ENCODE data around the gene SURF4. TPM values are rescaled to one million over a fixed set of nuclear protein-coding genes. Genes with fewer than 3 reads are reported as not detected.

Gene SURF4
- total RNA-seq, 4 donors from 2014 or later, result 104 to 140 (median 117) TPM

DNA sequence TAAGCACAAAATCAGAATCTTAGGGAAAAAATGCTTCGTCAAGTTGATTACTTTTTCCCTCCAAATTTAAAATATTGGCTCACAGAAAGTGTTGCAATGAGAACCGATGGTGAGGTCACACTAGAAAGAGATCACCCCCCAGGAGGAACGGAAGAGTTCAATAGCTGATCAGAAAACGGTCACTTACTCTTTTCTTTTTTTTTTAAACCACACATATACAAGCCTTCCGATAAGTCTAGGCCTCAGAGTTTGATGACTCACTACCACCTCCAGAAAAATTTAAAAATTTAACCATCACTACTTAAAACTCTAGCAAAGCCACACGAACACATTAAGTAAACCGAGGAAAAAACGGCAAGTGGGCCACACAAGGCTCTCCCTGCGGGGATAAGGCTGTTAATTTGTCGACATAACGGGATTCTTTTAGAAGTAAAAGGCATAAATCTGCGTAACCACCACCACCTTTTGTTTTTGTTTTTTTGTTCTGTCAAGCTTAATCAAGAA, 1.2 kb downstream of the SURF4 start:
- H3K36me3 ChIP-seq, result peaks cover 0 to 30% (median 0%) of the 10 kb centered on the region in 3 donors
- no peaks in the 10 kb centered on the region for H3K27me3 ChIP-seq
- no peak for TF ChIP-seq POLR2A (IDR thresholded peaks at IDR 0.05)
- intact Hi-C loops (cut with DNase I), result no loop called here
- H3K27ac ChIP-seq, result peak overlapping the region; percentile 92 to 99 (median 96)
- WGBS, 2 donors, result 5 to 10% methylated on average over 12 of the region's 12 CpGs
- no peaks in the 10 kb centered on the region for H3K9me3 ChIP-seq
- H3K4me3 ChIP-seq, result peak overlapping the region; percentile 87 to 100 (median 94)
- H3K4me1 ChIP-seq, result peaks cover 34 to 92% (median 53%) of the 10 kb centered on the region in 3 donors
- DNase-seq, result no peak

DNA sequence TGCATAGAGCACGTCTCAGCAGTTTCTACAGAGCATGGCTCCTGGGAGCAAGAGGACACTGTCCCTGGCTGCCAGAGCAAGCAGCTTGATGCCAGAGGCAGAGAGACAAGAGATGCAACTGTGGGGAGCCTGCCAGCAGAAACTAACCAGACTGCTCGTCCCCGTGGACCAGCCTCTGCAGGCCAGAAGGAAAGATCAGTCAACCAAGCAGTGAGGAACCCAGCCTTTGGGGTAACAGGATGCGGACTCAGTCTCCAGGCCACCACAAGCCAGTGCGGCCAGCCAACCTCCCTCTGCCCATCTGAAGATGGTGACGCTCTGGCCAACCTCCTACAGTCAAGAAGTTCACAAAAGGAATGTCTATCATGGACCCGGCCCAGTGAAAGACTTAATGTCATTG, 3.7 kb downstream of the SURF4 start:
- H3K36me3 ChIP-seq, result peaks cover 3 to 40% (median 4%) of the 10 kb centered on the region in 3 donors
- H3K4me1 ChIP-seq, result peaks cover 46 to 92% (median 72%) of the 10 kb centered on the region in 3 donors
- peak overlapping the region; percentile 8 to 63 (median 44) for H3K27ac ChIP-seq
- WGBS, 2 donors, result 47 to 59% methylated on average over 3 to 6 of the region's 7 CpGs
- H3K27me3 ChIP-seq, result no peaks in the 10 kb centered on the region
- intact Hi-C loops (cut with DNase I), result no loop called here
- peak overlapping the region in 1 of 4 donors; percentile 12 for H3K4me3 ChIP-seq
- no peaks in the 10 kb centered on the region for H3K9me3 ChIP-seq
- no peak for DNase-seq
- TF ChIP-seq, protein P1, sequence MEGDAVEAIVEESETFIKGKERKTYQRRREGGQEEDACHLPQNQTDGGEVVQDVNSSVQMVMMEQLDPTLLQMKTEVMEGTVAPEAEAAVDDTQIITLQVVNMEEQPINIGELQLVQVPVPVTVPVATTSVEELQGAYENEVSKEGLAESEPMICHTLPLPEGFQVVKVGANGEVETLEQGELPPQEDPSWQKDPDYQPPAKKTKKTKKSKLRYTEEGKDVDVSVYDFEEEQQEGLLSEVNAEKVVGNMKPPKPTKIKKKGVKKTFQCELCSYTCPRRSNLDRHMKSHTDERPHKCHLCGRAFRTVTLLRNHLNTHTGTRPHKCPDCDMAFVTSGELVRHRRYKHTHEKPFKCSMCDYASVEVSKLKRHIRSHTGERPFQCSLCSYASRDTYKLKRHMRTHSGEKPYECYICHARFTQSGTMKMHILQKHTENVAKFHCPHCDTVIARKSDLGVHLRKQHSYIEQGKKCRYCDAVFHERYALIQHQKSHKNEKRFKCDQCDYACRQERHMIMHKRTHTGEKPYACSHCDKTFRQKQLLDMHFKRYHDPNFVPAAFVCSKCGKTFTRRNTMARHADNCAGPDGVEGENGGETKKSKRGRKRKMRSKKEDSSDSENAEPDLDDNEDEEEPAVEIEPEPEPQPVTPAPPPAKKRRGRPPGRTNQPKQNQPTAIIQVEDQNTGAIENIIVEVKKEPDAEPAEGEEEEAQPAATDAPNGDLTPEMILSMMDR (IDR thresholded peaks at IDR 0.05), result no peak
- TF ChIP-seq POLR2A (IDR thresholded peaks at IDR 0.05), result no peak

DNA sequence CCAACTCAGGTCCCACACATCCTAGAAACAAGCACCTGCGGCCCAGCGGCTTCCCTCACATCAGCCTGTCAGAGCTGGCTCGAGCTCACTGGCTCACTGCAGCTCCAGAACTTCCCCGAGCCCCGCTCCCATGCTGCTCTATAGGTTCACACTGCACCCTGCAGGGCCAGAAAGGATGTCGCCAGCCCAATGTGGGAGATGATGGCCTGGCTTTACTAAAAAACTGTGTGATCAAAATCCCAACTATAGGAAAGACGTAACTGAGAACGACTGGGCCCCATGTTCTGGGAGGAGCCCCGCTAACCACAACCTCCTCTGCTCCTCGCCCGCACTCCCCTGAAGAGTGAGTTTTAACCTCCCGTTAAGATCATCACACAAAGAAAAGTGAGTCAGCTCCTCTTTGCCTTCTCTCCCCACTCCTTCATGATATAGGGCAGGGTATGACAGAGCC, 4.6 kb downstream of the SURF4 start:
- 35 to 44% methylated on average over 12 of the region's 12 CpGs for WGBS, 2 donors
- H3K36me3 ChIP-seq, result peaks cover 11 to 49% (median 12%) of the 10 kb centered on the region in 3 donors
- TF ChIP-seq, protein P1 (IDR thresholded peaks at IDR 0.05), result no peak
- TF ChIP-seq POLR2A (IDR thresholded peaks at IDR 0.05), result no peak
- no peak for DNase-seq
- no peaks in the 10 kb centered on the region for H3K9me3 ChIP-seq
- peak overlapping the region; percentile 36 to 63 (median 46) for H3K27ac ChIP-seq
- intact Hi-C loops (cut with DNase I), result no loop called here
- H3K4me3 ChIP-seq, result peak overlapping the region in 1 of 4 donors; percentile 16
- H3K27me3 ChIP-seq, result no peaks in the 10 kb centered on the region
- H3K4me1 ChIP-seq, result peaks cover 46 to 92% (median 64%) of the 10 kb centered on the region in 3 donors

DNA sequence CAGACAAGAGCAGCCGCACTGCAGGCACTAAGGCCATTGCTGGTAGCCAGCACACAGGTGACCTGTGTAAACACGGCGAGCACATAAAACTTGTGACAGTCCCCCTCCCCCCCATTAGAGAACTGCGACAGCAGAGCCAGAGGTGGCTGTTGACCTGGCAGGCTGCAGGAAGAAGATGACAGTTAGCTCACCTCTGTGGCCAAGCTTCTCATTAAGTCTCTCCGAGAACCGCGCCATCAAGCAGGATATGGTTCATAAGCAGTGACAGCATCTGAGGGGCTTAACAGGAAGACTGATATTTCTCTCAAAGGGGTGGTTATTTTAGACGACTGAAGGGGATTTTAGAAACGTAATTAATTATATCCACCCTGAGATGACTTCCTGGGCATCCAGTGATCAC, 5.2 kb downstream of the SURF4 start:
- Histone ChIP-seq H3K9me3 (no peaks in the 10 kb centered on the region), H3K27ac (peak overlapping the region in 3 of 4 donors; percentile 27 to 63 (median 54)), H3K27me3 (no peaks in the 10 kb centered on the region), H3K4me3 (no peak overlapping the region), H3K4me1 (peaks cover 47 to 97% (median 64%) of the 10 kb centered on the region in 3 donors), H3K36me3 (peaks cover 15 to 55% (median 17%) of the 10 kb centered on the region in 3 donors)
- DNase-seq, result no peak
- WGBS, 2 donors, result 57 to 67% methylated on average over 7 to 9 of the region's 9 CpGs
- TF ChIP-seq POLR2A (IDR thresholded peaks at IDR 0.05), result no peak
- TF ChIP-seq, protein P1 (IDR thresholded peaks at IDR 0.05), result no peak
- intact Hi-C loops (cut with DNase I), result no loop called here

DNA sequence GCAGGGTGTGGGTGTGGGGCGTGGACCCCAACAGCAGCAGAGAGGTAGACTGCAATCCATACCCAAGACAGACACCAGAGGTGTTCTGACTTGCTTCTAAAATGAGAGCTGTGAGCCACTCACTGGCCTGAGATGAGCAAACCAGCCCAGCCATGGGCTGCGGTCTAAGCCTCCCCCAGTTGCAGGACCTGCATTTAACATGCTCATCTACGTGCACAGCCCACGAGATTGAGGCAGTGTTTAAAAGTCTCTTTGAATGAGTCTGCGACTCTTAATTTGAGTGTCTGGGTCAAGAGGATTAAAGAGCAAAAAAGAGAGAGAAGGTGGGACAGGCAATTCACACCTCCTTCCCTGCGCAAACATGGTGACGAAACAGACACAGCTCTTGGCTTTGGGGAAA, 5.9 kb downstream of the SURF4 start:
- H3K4me3 ChIP-seq, result no peak overlapping the region
- intact Hi-C loops (cut with DNase I), result no loop called here
- TF ChIP-seq, protein P1 (IDR thresholded peaks at IDR 0.05), result no peak
- no peak for TF ChIP-seq POLR2A (IDR thresholded peaks at IDR 0.05)
- WGBS, 2 donors, result 77 to 87% methylated on average over 3 to 5 of the region's 7 CpGs
- H3K9me3 ChIP-seq, result no peaks in the 10 kb centered on the region
- peaks cover 55 to 100% (median 69%) of the 10 kb centered on the region in 3 donors for H3K4me1 ChIP-seq
- H3K27ac ChIP-seq, result peak overlapping the region in 2 of 4 donors; percentile 54 to 63
- H3K36me3 ChIP-seq, result peaks cover 17 to 62% (median 21%) of the 10 kb centered on the region in 3 donors
- DNase-seq, result no peak
- no peaks in the 10 kb centered on the region for H3K27me3 ChIP-seq

All from esophagus squamous epithelium (tissue), 5 donors.